ENCODE results near the gene CAPN11. TPM values are rescaled to one million over a fixed set of nuclear protein-coding genes. Genes with fewer than 3 reads are reported as not detected.

Gene CAPN11
- polyA plus RNA-seq, 3 donors = 0.24 to 2.5 (median 2.0) TPM

- WGBS, 3 donors = 85 to 94% (median 88%) methylated on average over 7 of the region's 7 CpGs
- H3K27ac ChIP-seq (ENCODE audit: low read depth, low read length) = no peak overlapping the region
Measured at GRCh38 chr6:44149369-44150012, 9.1 kb upstream of the CAPN11 start.

- H3K27ac ChIP-seq (ENCODE audit: low read depth, low read length) = no peak overlapping the region
- WGBS, 3 donors = 66 to 90% (median 82%) methylated on average over 3 of the region's 3 CpGs
Measured at GRCh38 chr6:44150317-44150917, 8.2 kb upstream of the CAPN11 start.

- 22 to 25% (median 24%) methylated on average over 25 to 31 of the region's 31 CpGs for WGBS, 3 donors
- H3K27ac ChIP-seq (ENCODE audit: low read depth, low read length) = no peak overlapping the region
Measured at GRCh38 chr6:44151348-44152108, 7.1 kb upstream of the CAPN11 start.

GRCh38 chr6:44152109-44152461 lies 6.5 kb upstream of the CAPN11 start:
- WGBS, 3 donors = 49 to 54% (median 53%) methylated on average over 8 of the region's 8 CpGs
- no peak overlapping the region for H3K27ac ChIP-seq (ENCODE audit: low read depth, low read length)

- H3K27ac ChIP-seq (ENCODE audit: low read depth, low read length) = no peak overlapping the region
- 88 to 94% (median 92%) methylated on average over 19 of the region's 19 CpGs for WGBS, 3 donors
Measured at GRCh38 chr6:44152533-44152932, 6.1 kb upstream of the CAPN11 start.

- 88 to 97% (median 92%) methylated on average over 12 of the region's 12 CpGs for WGBS, 3 donors
- no peak overlapping the region for H3K27ac ChIP-seq (ENCODE audit: low read depth, low read length)
Measured at GRCh38 chr6:44154067-44154466, 4.6 kb upstream of the CAPN11 start.

DNA sequence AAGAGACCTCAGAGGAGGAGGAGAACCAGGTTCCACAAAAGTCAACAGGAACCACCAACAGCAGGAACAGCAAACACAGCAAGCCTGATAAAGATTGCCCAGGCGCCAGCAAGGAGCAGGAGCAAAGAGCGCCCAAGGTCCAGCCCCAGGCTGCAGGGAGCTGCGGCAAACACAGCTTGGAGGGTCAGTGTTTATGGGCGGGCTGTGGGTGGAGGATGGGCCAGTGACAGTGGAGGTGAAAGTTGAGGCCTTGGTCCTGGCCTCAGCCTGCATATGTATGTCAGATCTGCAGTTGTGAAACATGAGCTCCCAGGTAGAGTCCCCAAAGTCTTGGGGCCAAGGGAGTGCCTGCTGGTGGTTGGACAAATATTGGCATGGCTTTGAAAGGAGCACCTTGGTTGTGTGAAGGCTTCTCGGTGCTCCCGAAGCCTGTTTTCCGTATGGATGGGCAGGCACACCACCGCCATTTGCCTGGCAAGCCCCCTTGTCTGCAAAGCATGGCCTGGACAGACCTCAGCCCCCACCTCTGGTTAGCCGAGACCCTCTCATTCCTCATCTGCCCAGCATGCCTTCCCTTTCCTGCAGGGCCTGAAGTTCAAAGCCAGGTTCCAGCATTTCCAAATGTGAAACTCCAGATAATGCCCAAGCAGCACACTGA lies 2.0 kb upstream of the CAPN11 start:
- 47 to 89% (median 87%) methylated on average over 9 of the region's 9 CpGs for WGBS, 3 donors
- H3K27ac ChIP-seq (ENCODE audit: low read depth, low read length) = no peak overlapping the region

DNA sequence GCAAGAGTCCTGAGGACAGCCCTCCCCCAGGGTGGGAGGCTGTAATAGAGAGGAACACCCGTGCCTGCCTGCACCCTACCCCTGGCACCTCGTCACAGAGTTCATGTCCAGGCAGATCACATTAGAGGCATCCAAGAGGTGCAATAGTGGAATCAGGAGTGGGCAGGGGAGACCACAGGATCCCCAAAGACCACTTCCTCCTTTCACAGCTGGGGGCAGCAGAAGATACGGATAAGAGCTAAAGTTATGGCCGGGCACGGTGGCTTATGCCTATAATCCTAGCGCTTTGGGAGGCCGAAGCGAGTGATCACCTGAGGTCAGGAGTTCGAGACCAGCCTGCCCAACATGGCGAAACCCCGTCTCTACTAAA lies 1.5 kb upstream of the CAPN11 start:
- WGBS, 3 donors = 72 to 84% (median 81%) methylated on average over 11 of the region's 11 CpGs
- no peak overlapping the region for H3K27ac ChIP-seq (ENCODE audit: low read depth, low read length)

DNA sequence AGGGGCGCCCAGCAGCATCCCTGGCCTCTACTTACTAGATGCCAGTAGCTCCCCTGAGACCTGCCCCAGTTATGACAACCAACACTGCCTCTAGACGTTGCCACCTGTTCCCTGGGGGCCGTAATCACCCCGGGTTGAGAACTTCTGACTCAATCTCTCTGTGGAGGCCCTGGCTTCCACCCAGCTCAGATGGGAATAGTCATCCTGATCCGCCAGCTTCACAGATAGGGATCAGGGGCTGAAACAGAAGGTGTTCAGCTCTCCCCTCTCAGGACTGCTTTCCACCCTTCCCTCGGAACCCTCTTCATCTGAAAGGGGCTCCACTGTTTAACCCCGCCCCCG lies 3.3 kb downstream of the CAPN11 start:
- no peak overlapping the region for H3K27ac ChIP-seq (ENCODE audit: low read depth, low read length)
- 66 to 72% (median 69%) methylated on average over 8 of the region's 8 CpGs for WGBS, 3 donors

DNA sequence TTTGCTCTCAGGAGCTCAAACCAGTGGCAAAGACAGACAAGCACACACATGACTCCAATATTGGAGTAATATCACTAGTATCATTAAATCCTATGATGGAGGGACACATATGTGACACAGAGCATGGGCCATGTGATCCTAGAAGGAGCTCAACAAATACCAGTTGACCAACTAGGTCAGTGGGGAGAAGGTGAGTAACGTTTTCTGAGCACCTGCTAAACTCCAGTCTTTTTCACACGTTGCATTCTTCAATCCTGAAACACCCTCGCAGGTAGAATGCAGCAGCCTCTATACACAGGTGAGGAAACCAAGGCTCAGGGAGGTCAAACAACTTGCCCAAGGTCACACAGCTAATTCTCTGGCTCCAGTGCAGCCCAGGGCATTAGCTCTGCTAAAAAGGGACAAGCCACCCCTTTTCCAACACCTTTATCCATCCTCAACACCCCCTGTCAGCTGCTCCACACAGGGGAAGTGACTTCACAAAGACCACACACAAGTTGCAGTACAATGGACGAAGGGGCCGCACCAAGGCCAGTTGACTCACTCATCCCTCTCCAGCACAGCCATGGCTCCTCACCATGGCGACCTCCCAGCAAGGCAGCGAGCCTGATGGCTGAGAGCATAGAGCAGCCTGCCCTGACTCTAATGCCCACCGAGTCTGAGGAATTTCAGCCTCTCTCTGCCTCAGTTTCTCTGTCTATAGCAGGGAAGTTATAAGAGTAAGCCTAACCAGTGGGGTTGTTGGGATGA lies 4.4 kb downstream of the CAPN11 start:
- no peak overlapping the region for H3K27ac ChIP-seq (ENCODE audit: low read depth, low read length)
- WGBS, 3 donors = 66 to 81% (median 78%) methylated on average over 8 of the region's 8 CpGs

- 68 to 80% (median 80%) methylated on average over 7 of the region's 7 CpGs for WGBS, 3 donors
- H3K27ac ChIP-seq (ENCODE audit: low read depth, low read length) = no peak overlapping the region
Measured at GRCh38 chr6:44166116-44166515, 7.5 kb downstream of the CAPN11 start.

- no peak overlapping the region for H3K27ac ChIP-seq (ENCODE audit: low read depth, low read length)
- WGBS, 3 donors = 34 to 63% (median 35%) methylated on average over 15 to 16 of the region's 16 CpGs
Measured at GRCh38 chr6:44166591-44167184, 8.1 kb downstream of the CAPN11 start.

- whole genome bisulfite sequencing, 3 donors = 97 to 100% (median 100%) methylated on average over 1 of the region's 1 CpG
- no peak overlapping the region for H3K27ac ChIP-seq (ENCODE audit: low read depth, low read length)
Measured at GRCh38 chr6:44167567-44167966, 8.9 kb downstream of the CAPN11 start.

GRCh38 chr6:44169154-44169553 lies 10.5 kb downstream of the CAPN11 start:
- WGBS, 3 donors = 48 to 59% (median 56%) methylated on average over 9 of the region's 9 CpGs
- no peak overlapping the region for H3K27ac ChIP-seq (ENCODE audit: low read depth, low read length)

- H3K27ac ChIP-seq (ENCODE audit: low read depth, low read length) = no peak overlapping the region
- 71 to 80% (median 72%) methylated on average over 10 of the region's 10 CpGs for WGBS, 3 donors
Measured at GRCh38 chr6:44169886-44170570, 11.4 kb downstream of the CAPN11 start.

DNA sequence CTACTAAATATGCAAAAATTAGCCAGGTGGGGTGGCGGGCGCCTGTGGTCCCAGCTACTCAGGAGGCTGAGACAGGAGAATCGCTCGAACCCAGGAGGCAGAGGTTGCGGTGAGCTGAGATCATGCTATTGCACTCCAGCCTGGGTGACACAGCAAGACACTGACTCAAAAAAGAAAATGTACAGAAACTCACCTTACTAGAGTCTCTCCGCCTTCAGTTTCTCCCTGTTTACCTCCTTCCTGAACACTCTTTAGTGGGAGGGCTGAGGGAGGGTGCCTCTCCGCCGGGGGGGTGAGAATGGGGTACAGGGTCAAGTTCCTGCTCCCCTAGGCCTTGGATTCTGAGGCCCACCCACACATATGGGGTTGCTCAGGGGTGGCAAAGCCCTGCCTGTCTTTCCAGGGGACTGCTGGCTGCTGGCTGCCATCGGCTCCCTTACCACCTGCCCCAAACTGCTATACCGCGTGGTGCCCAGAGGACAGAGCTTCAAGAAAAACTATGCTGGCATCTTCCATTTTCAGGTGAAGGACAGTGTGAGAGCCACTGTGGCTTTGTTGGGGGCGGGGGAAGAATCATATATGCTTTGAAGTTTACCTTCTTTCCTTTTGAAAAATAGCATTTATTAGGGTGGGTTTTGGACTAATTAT lies 13.4 kb downstream of the CAPN11 start:
- WGBS, 3 donors = 78 to 85% (median 80%) methylated on average over 12 of the region's 12 CpGs
- no peak overlapping the region for H3K27ac ChIP-seq (ENCODE audit: low read depth, low read length)

DNA sequence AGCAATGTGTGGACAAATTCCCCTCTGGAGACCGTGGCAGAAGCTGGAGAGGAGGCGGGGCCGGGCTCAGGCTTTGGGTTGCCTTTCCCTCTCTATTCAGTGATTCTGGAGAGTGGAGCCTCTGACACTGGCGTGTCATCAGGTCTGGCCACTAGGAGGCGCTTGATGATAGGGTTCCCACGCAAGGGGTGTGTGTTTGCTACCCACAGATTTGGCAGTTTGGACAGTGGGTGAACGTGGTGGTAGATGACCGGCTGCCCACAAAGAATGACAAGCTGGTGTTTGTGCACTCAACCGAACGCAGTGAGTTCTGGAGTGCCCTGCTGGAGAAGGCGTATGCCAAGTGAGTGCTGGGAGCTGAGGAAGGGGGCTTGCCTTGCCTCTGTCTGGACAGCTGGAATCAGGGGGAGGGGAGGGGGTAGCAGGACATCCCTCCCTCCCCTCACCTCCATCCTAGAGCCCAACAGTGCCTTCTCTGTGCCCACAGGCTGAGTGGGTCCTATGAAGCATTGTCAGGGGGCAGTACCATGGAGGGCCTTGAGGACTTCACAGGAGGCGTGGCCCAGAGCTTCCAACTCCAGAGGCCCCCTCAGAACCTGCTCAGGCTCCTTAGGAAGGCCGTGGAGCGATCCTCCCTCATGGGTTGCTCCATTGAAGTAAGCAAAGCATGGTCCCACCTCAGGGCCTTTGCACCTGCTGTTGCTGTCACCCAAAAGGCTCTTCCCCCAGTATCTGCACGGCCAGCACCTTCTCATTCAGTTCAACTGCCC lies 14.3 kb downstream of the CAPN11 start:
- no peak overlapping the region for H3K27ac ChIP-seq (ENCODE audit: low read depth, low read length)
- WGBS, 3 donors = 25% methylated on average over 15 of the region's 15 CpGs

Data from adipose tissue (tissue), 3 donors.